BJ (cell line): Measurements from ENCODE around the gene ADARB1. TPM values are rescaled to one million over a fixed set of nuclear protein-coding genes. Genes with fewer than 3 reads are reported as not detected.

ENCODE experiments used
- CTCF ChIA-PET: fragments of 350-600 bp; formaldehyde crosslinking; extraction: SDS; loops from one replicate; lab custom pipeline; 2021; ENCODE audit warnings: antibody characterized with exemption, inconsistent platforms; lab: Yijun Ruan, JAX
- POLR2A ChIA-PET: fragments of 300-600 bp; sonication (Branson Sonifier 250); formaldehyde crosslinking; extraction: SDS; loops from one replicate; lab custom pipeline; 2021; ENCODE audit warnings: antibody characterized with exemption; lab: Charles Lee
- DNase-seq: peaks from one replicate; pipeline ENCODE4 v3.0.0-alpha.2; 2011; ENCODE audit warnings: low read depth
- H3K27me3 ChIP-seq: 2 replicates; pipeline ENCODE4 v1.6.0; 2011; ENCODE audit warnings: low read length; ENCODE audit not compliant: control insufficient read depth, insufficient read depth
- H3K36me3 ChIP-seq: 2 replicates; pipeline ENCODE4 v1.5.1; 2011; ENCODE audit warnings: low read length; ENCODE audit not compliant: control insufficient read depth, insufficient read depth
- H3K4me3 ChIP-seq: 2 replicates; pipeline ENCODE4 v1.5.1; 2011; ENCODE audit warnings: low read depth, mild to moderate bottlenecking, control low read depth, low read length
- CTCF ChIP-seq: IDR thresholded peaks from 2 replicates; pipeline ENCODE4 v1.5.1; 2011; ENCODE audit warnings: low read depth, mild to moderate bottlenecking, control low read depth, inconsistent platforms, low read length, moderate library complexity; ENCODE audit not compliant: insufficient read depth
- polyA plus RNA-seq: library from polyadenylated mRNA; depleted of rRNA; stranded (reverse); fragments of >200 nt; gene quantifications from 2 replicates; pipeline ENCODE4 v1.2.3, GENCODE V29; 2011

Gene ADARB1
- polyA plus RNA-seq, 1 experiment: 10.9 TPM

GRCh38 chr21:45215213-45215612 is 140.8 kb downstream of the ADARB1 start:
- ChIA-PET CTCF (no interaction called here), POLR2A (no interaction called here)
- no peak for DNase-seq
- Histone ChIP-seq H3K27me3 (no peaks in the 10 kb centered on the region), H3K36me3 (no peaks in the 10 kb centered on the region; the same call in none of the 2 replicates), H3K4me3 (no peak overlapping the region)
- no peak for TF ChIP-seq CTCF

- ChIA-PET POLR2A (no interaction called here), CTCF (interaction anchor here (0.9 kb wide), 1 partner anchor 11 kb away, joined by 4 read pairs; no protein-coding TSS in a partner anchor)
- DNase-seq: no peak
- Histone ChIP-seq H3K4me3 (no peak overlapping the region), H3K27me3 (no peaks in the 10 kb centered on the region), H3K36me3 (peaks cover 7% of the 10 kb centered on the region)
- TF ChIP-seq CTCF: no peak
These were observed 142.6 kb downstream of the ADARB1 start for GRCh38 chr21:45217010-45217409.

GRCh38 chr21:45219517-45219916 is 145.1 kb downstream of the ADARB1 start:
- CTCF ChIA-PET: interaction anchor here (1.0 kb wide), 1 partner anchor 11 kb away, joined by 4 read pairs; no protein-coding TSS in a partner anchor
- peaks cover 8% of the 10 kb centered on the region for H3K36me3 ChIP-seq
- no peaks in the 10 kb centered on the region for H3K27me3 ChIP-seq
- no peak for TF ChIP-seq CTCF
- no peak overlapping the region for H3K4me3 ChIP-seq
- DNase-seq: no peak
- POLR2A ChIA-PET: no interaction called here

- peaks cover 8% of the 10 kb centered on the region for H3K36me3 ChIP-seq
- H3K4me3 ChIP-seq: no peak overlapping the region
- no peak for TF ChIP-seq CTCF
- ChIA-PET CTCF (no interaction called here), POLR2A (no interaction called here)
- H3K27me3 ChIP-seq: no peaks in the 10 kb centered on the region
- no peak for DNase-seq
These were observed 145.7 kb downstream of the ADARB1 start for GRCh38 chr21:45220071-45220481.

- no peak for TF ChIP-seq CTCF
- ChIA-PET CTCF (no interaction called here), POLR2A (no interaction called here)
- no peak for DNase-seq
- H3K27me3 ChIP-seq: peaks cover under 1% of the 10 kb centered on the region; the same call in 1 of the 2 replicates
- H3K36me3 ChIP-seq: peaks cover 8% of the 10 kb centered on the region
- no peak overlapping the region for H3K4me3 ChIP-seq
These were observed 146.5 kb downstream of the ADARB1 start for GRCh38 chr21:45220714-45221490.
